Psoas muscle (tissue), 8 donors: ENCODE results near the gene PLXNA4. TPM values are rescaled to one million over a fixed set of nuclear protein-coding genes. Genes with fewer than 3 reads are reported as not detected.

ENCODE experiments used
- ATAC-seq, 4 donors: fragments of 200-7000 bp; cut with Tn5 transposase; one replicate each; pipeline ENCODE4 v1.9.1; 2020; ENCODE audit warnings: moderate library complexity in 3 of 4, mild to moderate bottlenecking in 2 of 4
- DNase-seq, 2 donors: peaks; one replicate each; pipeline ENCODE4 v3.0.0-alpha.2; 2020
- H3K27ac ChIP-seq: fragments of 200-600 bp; one replicate; pipeline ENCODE4 v1.8.0; 2022
- H3K27me3 ChIP-seq, 3 donors: fragments of 200-600 bp in 1 of 3; one replicate each; pipeline versions ENCODE4 v1.6.1 to v1.8.0; 2013 to 2022; ENCODE audit warnings: low read length in 2 of 3, mild to moderate bottlenecking in 2 of 3, moderate library complexity in 1 of 3; ENCODE audit not compliant: insufficient read depth in 3 of 3
- H3K36me3 ChIP-seq, 2 donors: fragments of 200-600 bp in 1 of 2; one replicate each; pipeline versions ENCODE4 v1.6.1 to v1.8.0; 2013 to 2022; ENCODE audit warnings: low read depth in 1 of 2, mild to moderate bottlenecking in 1 of 2, moderate library complexity in 1 of 2; ENCODE audit not compliant: insufficient read depth in 1 of 2
- H3K4me1 ChIP-seq: fragments of 200-600 bp; one replicate; pipeline ENCODE4 v1.8.0; 2022
- H3K4me3 ChIP-seq: fragments of 200-600 bp; one replicate; pipeline ENCODE4 v1.8.0; 2022; ENCODE audit warnings: mild to moderate bottlenecking
- H3K9me3 ChIP-seq: fragments of 200-600 bp; one replicate; pipeline ENCODE4 v1.8.0; 2022
- CTCF ChIP-seq: fragments of 200-600 bp; IDR thresholded peaks from one replicate; pipeline ENCODE4 v1.8.0; 2022; ENCODE audit warnings: antibody characterized with exemption
- WGBS, 3 donors: extraction: QIAGEN DNeasy Blood & Tissue Kit; methylation state at CpG; one replicate each; pipeline versions ENCODE4 v1.1.6 to v1.1.7; 2013; 5-methylcytosine and 5-hydroxymethylcytosine counted together
- intact Hi-C, 2 donors: fragments of 100-400 bp; cut with DNase I; formaldehyde crosslinking; loops; one replicate each; pipeline versions ENCODE4 v1.11.0 to v1.14.2; 2022
- polyA plus RNA-seq, 3 donors: library from polyadenylated mRNA; stranded (reverse); fragments of 200-250 nt; gene quantifications; one replicate each; pipeline ENCODE4 v1.2.3, GENCODE V29; 2013
- total RNA-seq, 4 donors: library from RNA; stranded (reverse); fragmentation: NEBNext Ultra II Directional in 2 of 4; extraction: Animal tissue kit (Norgen Biotek cat#: 25700) in 2 of 4; gene quantifications; one replicate each; pipeline versions ENCODE4 v1.2.1 to v1.2.4, GENCODE V29; 2021 to 2023
- donor health status: healthy with polysubstance abuse.
- donor health status: DM: no; HTN: no; CAD: no; lungs with moderate emphysema.
- donor health status: Bipolar disorder and iron deficiency.
- donor health status: healthy.
- donor health status: DM: yes; HTN: yes; CAD: no.
- donor health status: DM: no; HTN: no; CAD: no.
- donor health status: DM: no; HTN: no; CAD: no.
- donor health status: DM: yes; HTN: yes; CAD: no.

Gene PLXNA4
- total and polyA plus RNA-seq, 7 donors: 0.15 to 2.5 (median 0.88) TPM

GRCh38 chr7:132203021-132203420 lies 373.2 kb downstream of the PLXNA4 start:
- intact Hi-C loops: no loop called here
- H3K27ac ChIP-seq: no peak overlapping the region
- H3K4me3 ChIP-seq: no peak overlapping the region
- no peak for TF ChIP-seq CTCF
- no peaks in the 10 kb centered on the region for H3K36me3 ChIP-seq
- 65 to 85% (median 78%) methylated on average over 7 of the region's 7 CpGs for WGBS, 3 donors
- no peaks in the 10 kb centered on the region for H3K9me3 ChIP-seq
- ATAC-seq: no peak
- peaks cover 8% of the 10 kb centered on the region for H3K4me1 ChIP-seq
- no peak for DNase-seq
- H3K27me3 ChIP-seq: no peaks in the 10 kb centered on the region

- DNase-seq (no peak), ATAC-seq (no peak)
- intact Hi-C loops: no loop called here
- WGBS, 3 donors: 63 to 83% (median 72%) methylated on average over 9 of the region's 9 CpGs
- TF ChIP-seq CTCF: no peak
- H3K27ac ChIP-seq: no peak overlapping the region
- H3K27me3 ChIP-seq: no peaks in the 10 kb centered on the region
- no peaks in the 10 kb centered on the region for H3K9me3 ChIP-seq
- peaks cover 5% of the 10 kb centered on the region for H3K4me1 ChIP-seq
- H3K4me3 ChIP-seq: no peak overlapping the region
- no peaks in the 10 kb centered on the region for H3K36me3 ChIP-seq
Measured at GRCh38 chr7:132202541-132202940, 373.7 kb downstream of the PLXNA4 start.

GRCh38 chr7:132200141-132200540 lies 376.1 kb downstream of the PLXNA4 start:
- ATAC-seq: no peak
- TF ChIP-seq CTCF: no peak
- H3K4me1 ChIP-seq: no peaks in the 10 kb centered on the region
- DNase-seq: no peak
- no peaks in the 10 kb centered on the region for H3K27me3 ChIP-seq
- 77 to 78% (median 78%) methylated on average over 4 of the region's 4 CpGs for WGBS, 3 donors
- no peak overlapping the region for H3K4me3 ChIP-seq
- no peaks in the 10 kb centered on the region for H3K9me3 ChIP-seq
- intact Hi-C loops: no loop called here
- no peaks in the 10 kb centered on the region for H3K36me3 ChIP-seq
- no peak overlapping the region for H3K27ac ChIP-seq

- intact Hi-C loops: no loop called here
- Histone ChIP-seq H3K27me3 (no peaks in the 10 kb centered on the region), H3K4me1 (no peaks in the 10 kb centered on the region), H3K9me3 (no peaks in the 10 kb centered on the region), H3K36me3 (no peaks in the 10 kb centered on the region), H3K27ac (no peak overlapping the region), H3K4me3 (no peak overlapping the region)
- no peak for ATAC-seq
- TF ChIP-seq CTCF: no peak
- no peak for DNase-seq
- 85 to 88% (median 88%) methylated on average over 2 of the region's 2 CpGs for WGBS, 3 donors
Measured at GRCh38 chr7:132199626-132200025, 376.6 kb downstream of the PLXNA4 start.

- Histone ChIP-seq H3K36me3 (no peaks in the 10 kb centered on the region), H3K9me3 (no peaks in the 10 kb centered on the region), H3K4me1 (no peaks in the 10 kb centered on the region), H3K27me3 (no peaks in the 10 kb centered on the region), H3K27ac (no peak overlapping the region), H3K4me3 (no peak overlapping the region)
- TF ChIP-seq CTCF: no peak
- DNase-seq (no peak), ATAC-seq (no peak)
- intact Hi-C loops: no loop called here
- 95 to 99% (median 96%) methylated on average over 2 of the region's 2 CpGs for whole genome bisulfite sequencing, 3 donors
Measured at GRCh38 chr7:132197772-132198171, 378.5 kb downstream of the PLXNA4 start.
